Measurements from ENCODE around the gene RAPGEF1.

- TF ChIP-seq CTCF (IDR thresholded peaks at IDR 0.05; ENCODE audit: poor library complexity) (no peak), EZH2 (IDR thresholded peaks at IDR 0.05; ENCODE audit: borderline replicate concordance) (no peak), EZH2phosphoT487 (IDR thresholded peaks at IDR 0.05; ENCODE audit: low read depth, severe bottlenecking, unreplicated experiment) (no peak)
Observed at GRCh38 chr9:131733541-131734061, 6.3 kb downstream of the RAPGEF1 start.

Data from hepatocyte (in vitro differentiated cells).